Measurements from ENCODE around the gene SDK1. TPM values are rescaled to one million over a fixed set of nuclear protein-coding genes. Genes with fewer than 3 reads are reported as not detected.

SDK1 gene
- total RNA-seq, 2 donors from 2014 or later: 19.8 to 32.4 TPM

GRCh38 chr7:4098169-4098568 lies 797.1 kb downstream of the SDK1 start:
- no peak overlapping the region for H3K4me3 ChIP-seq
- ATAC-seq: no peak

GRCh38 chr7:4099651-4100050 lies 798.6 kb downstream of the SDK1 start:
- no peaks in the 10 kb centered on the region for H3K4me1 ChIP-seq
- intact Hi-C loops (cut with DNase I): no loop called here
- no peaks in the 10 kb centered on the region for H3K36me3 ChIP-seq (replicated peaks in 1 of 2; ENCODE audit: insufficient read depth in 1 of 2, low read depth in 2 of 2)
- ATAC-seq (no peak), DNase-seq (no peak)
- H3K4me3 ChIP-seq: no peak overlapping the region
- 93 to 94% methylated on average over 10 to 14 of the region's 14 CpGs for WGBS, 2 donors
- no peaks in the 10 kb centered on the region for H3K9me3 ChIP-seq
- TF ChIP-seq POLR2A (IDR thresholded peaks at IDR 0.05): no peak
- TF ChIP-seq CTCF (IDR thresholded peaks at IDR 0.05): no peak
- H3K27me3 ChIP-seq: no peaks in the 10 kb centered on the region
- no peak overlapping the region for H3K27ac ChIP-seq

More at GRCh38 chr7:4098169-4098568, 797.1 kb downstream of the SDK1 start:
- Histone ChIP-seq H3K27ac (no peak overlapping the region), H3K27me3 (no peaks in the 10 kb centered on the region), H3K4me1 (no peaks in the 10 kb centered on the region), H3K36me3 (replicated peaks in 1 of 2; ENCODE audit: insufficient read depth in 1 of 2, low read depth in 2 of 2) (no peaks in the 10 kb centered on the region), H3K9me3 (no peaks in the 10 kb centered on the region)
- intact Hi-C loops (cut with DNase I): no loop called here
- 88 to 91% methylated on average over 11 of the region's 11 CpGs for WGBS, 2 donors
- TF ChIP-seq CTCF (IDR thresholded peaks at IDR 0.05) (no peak), POLR2A (IDR thresholded peaks at IDR 0.05) (no peak)
- no peak for DNase-seq

- 90 to 92% methylated on average over 8 of the region's 8 CpGs for WGBS, 2 donors
- Histone ChIP-seq H3K9me3 (no peaks in the 10 kb centered on the region), H3K4me1 (no peaks in the 10 kb centered on the region), H3K4me3 (no peak overlapping the region), H3K27ac (no peak overlapping the region), H3K27me3 (no peaks in the 10 kb centered on the region), H3K36me3 (replicated peaks in 1 of 2; ENCODE audit: insufficient read depth in 1 of 2, low read depth in 2 of 2) (no peaks in the 10 kb centered on the region)
- ATAC-seq (no peak), DNase-seq (no peak)
- intact Hi-C loops (cut with DNase I): no loop called here
- TF ChIP-seq CTCF (IDR thresholded peaks at IDR 0.05) (no peak), POLR2A (IDR thresholded peaks at IDR 0.05) (no peak)
Observed at GRCh38 chr7:4100148-4100547, 799.1 kb downstream of the SDK1 start.

GRCh38 chr7:4100691-4101090 lies 799.6 kb downstream of the SDK1 start:
- no peaks in the 10 kb centered on the region for H3K9me3 ChIP-seq
- DNase-seq: no peak
- H3K4me3 ChIP-seq: no peak overlapping the region
- ATAC-seq: no peak
- H3K27me3 ChIP-seq: no peaks in the 10 kb centered on the region
- H3K36me3 ChIP-seq (replicated peaks in 1 of 2; ENCODE audit: insufficient read depth in 1 of 2, low read depth in 2 of 2): no peaks in the 10 kb centered on the region
- H3K4me1 ChIP-seq: no peaks in the 10 kb centered on the region
- TF ChIP-seq POLR2A (IDR thresholded peaks at IDR 0.05) (no peak), CTCF (IDR thresholded peaks at IDR 0.05) (no peak)
- no peak overlapping the region for H3K27ac ChIP-seq
- intact Hi-C loops (cut with DNase I): no loop called here
- WGBS, 2 donors: 92 to 96% methylated on average over 9 to 11 of the region's 11 CpGs

GRCh38 chr7:4102231-4102841 lies 801.3 kb downstream of the SDK1 start:
- H3K9me3 ChIP-seq: no peaks in the 10 kb centered on the region
- DNase-seq (no peak), ATAC-seq (no peak)
- H3K27ac ChIP-seq: no peak overlapping the region
- intact Hi-C loops (cut with DNase I): no loop called here
- H3K4me3 ChIP-seq: no peak overlapping the region
- H3K36me3 ChIP-seq (replicated peaks in 1 of 2; ENCODE audit: insufficient read depth in 1 of 2, low read depth in 2 of 2): no peaks in the 10 kb centered on the region
- H3K27me3 ChIP-seq: no peaks in the 10 kb centered on the region
- no peak for TF ChIP-seq CTCF (IDR thresholded peaks at IDR 0.05)
- TF ChIP-seq POLR2A (IDR thresholded peaks at IDR 0.05): no peak
- 74 to 81% methylated on average over 13 to 14 of the region's 14 CpGs for WGBS, 2 donors
- no peaks in the 10 kb centered on the region for H3K4me1 ChIP-seq

All from body of pancreas (tissue), 4 donors.